K562 (cell line): ENCODE results near the gene POTEF. TPM values are rescaled to one million over a fixed set of nuclear protein-coding genes. Genes with fewer than 3 reads are reported as not detected.

Source experiments
- ATAC-seq: fragments of 200-7000 bp; cut with Tn5 transposase; 3 replicates; pipeline ENCODE4 v1.9.1; 2020; ENCODE audit warnings: moderate library complexity
- BruUV-seq: library from RNA; stranded (reverse); fragments of 400-500 nt; replicated peaks from 2 replicates; lab custom pipeline; 2021; lab: Mats Ljungman, UMichigan
- CTCF ChIA-PET: fragments of 300-600 bp; formaldehyde crosslinking; extraction: SDS; loops from one replicate; lab custom pipeline; 2021; ENCODE audit warnings: low intra/inter-chr PET ratio; lab: Yijun Ruan, JAX
- POLR2A ChIA-PET: fragments of 300-600, 350-650 bp; sonication (Branson Sonifier 250); formaldehyde crosslinking; extraction: SDS; loops from one replicate; lab custom pipeline; 2021; ENCODE audit warnings: antibody characterized with exemption, inconsistent platforms; lab: Yijun Ruan, JAX
- DNase-seq, 4 experiments: peaks; one replicate each; pipeline versions ENCODE4 v3.0.0 to v3.0.0-alpha.2; 2011 to 2018; ENCODE audit warnings: low spot score in 3 of 4, mixed read lengths in 3 of 4; ENCODE audit errors: extremely low read depth in 1 of 4
- FAIRE-seq: peaks from 2 replicates; lab custom pipeline; 2011; peaks lifted over from hg19 to GRCh38; lab: Jason Lieb, UNC
- H2AFZ ChIP-seq: 2 replicates; pipeline ENCODE4 v1.6.0; 2011; ENCODE audit warnings: low read depth, low read length, control low read depth, inconsistent platforms
- H3K27ac ChIP-seq: fragments of 200-600 bp; 3 replicates; pipeline ENCODE4 v1.8.0; 2011; ENCODE audit warnings: low read depth, mild to moderate bottlenecking, control low read depth, inconsistent platforms, low read length, moderate library complexity, mixed read lengths; ENCODE audit errors: extremely low read depth
- H3K27me3 ChIP-seq, 2 experiments: fragments of 300-600 bp in 1 of 2; 2 replicates in 1 of 2; 3 replicates in 1 of 2; pipeline versions ENCODE4 v1.6.0 to v1.8.0; 2011; ENCODE audit warnings: inconsistent platforms in 2 of 2, low read length in 2 of 2, mild to moderate bottlenecking in 1 of 2, mixed read lengths in 1 of 2, moderate library complexity in 1 of 2; ENCODE audit not compliant: control insufficient read depth in 2 of 2, insufficient read depth in 2 of 2
- H3K36me3 ChIP-seq: fragments of 300-600 bp; 3 replicates; pipeline ENCODE4 v1.8.0; 2011; ENCODE audit warnings: mild to moderate bottlenecking, low read length, inconsistent platforms; ENCODE audit not compliant: control insufficient read depth, insufficient read depth
- H3K4me1 ChIP-seq, 2 experiments: fragments of 200-600 bp in 1 of 2; replicated peaks in 1 of 2; 2 replicates in 1 of 2; 3 replicates in 1 of 2; pipeline versions ENCODE4 v1.5.1 to v1.8.0; 2011; ENCODE audit warnings: inconsistent platforms in 2 of 2, low read length in 2 of 2, mild to moderate bottlenecking in 1 of 2, mixed read lengths in 1 of 2, moderate library complexity in 1 of 2; ENCODE audit not compliant: control insufficient read depth in 2 of 2, insufficient read depth in 2 of 2
- H3K4me2 ChIP-seq: 2 replicates; pipeline ENCODE4 v1.6.1; 2011; ENCODE audit warnings: low read length, control low read depth, inconsistent platforms, mixed read lengths; ENCODE audit not compliant: insufficient read depth
- H3K4me3 ChIP-seq: fragments of 200-600 bp; sonication (generic), shearing (Covaris generic); 2 replicates; pipeline ENCODE4 v1.5.1; 2016; ENCODE audit warnings: control low read depth, inconsistent platforms
- H3K79me2 ChIP-seq: fragments of 200-600 bp; 3 replicates; pipeline ENCODE4 v1.8.0; 2011; ENCODE audit warnings: low read length, inconsistent platforms; ENCODE audit not compliant: control insufficient read depth, insufficient read depth
- H3K9ac ChIP-seq, 2 experiments: 2 replicates each; pipeline versions ENCODE4 v1.6.0 to v1.6.1; 2011; ENCODE audit warnings: low read depth in 2 of 2, low read length in 2 of 2, control low read depth in 1 of 2, inconsistent platforms in 1 of 2, mild to moderate bottlenecking in 1 of 2, mixed read lengths in 1 of 2; ENCODE audit not compliant: insufficient read depth in 1 of 2
- H3K9me1 ChIP-seq: one replicate; pipeline ENCODE4 v1.6.0; 2011; ENCODE audit warnings: inconsistent platforms, mild to moderate bottlenecking, low read length, moderate library complexity; ENCODE audit not compliant: control insufficient read depth, insufficient read depth
- H3K9me3 ChIP-seq: replicated peaks from 2 replicates; pipeline ENCODE4 v1.5.1; 2011; ENCODE audit warnings: low read depth, low read length, inconsistent platforms; ENCODE audit not compliant: control insufficient read depth, insufficient read depth
- H4K20me1 ChIP-seq: replicated peaks from 2 replicates; pipeline ENCODE4 v1.6.1; 2011; ENCODE audit warnings: low read length, inconsistent platforms, mixed read lengths; ENCODE audit not compliant: control insufficient read depth, insufficient read depth
- CEBPB ChIP-seq: fragments of 450-650 bp; IDR thresholded peaks from 2 replicates; pipeline ENCODE4 v1.6.1; 2016; ENCODE audit warnings: missing genetic modification characterization, missing compliant biosample characterization
- CHD2 ChIP-seq: IDR thresholded peaks from 2 replicates; pipeline ENCODE4 v1.6.1; 2011; ENCODE audit warnings: low read depth, low read length
- E2F8 ChIP-seq: fragments of 450-650 bp; IDR thresholded peaks from 2 replicates; pipeline ENCODE4 v1.7.1; 2018; ENCODE audit warnings: mild to moderate bottlenecking, low read depth; ENCODE audit not compliant: partially characterized antibody
- HNRNPH1 ChIP-seq: fragments of 200-400 bp; formaldehyde crosslinking; optimal IDR thresholded peaks from 2 replicates; pipeline ENCODE3; 2017; ENCODE audit warnings: low read depth, mild to moderate bottlenecking, low read length, moderate library complexity
- MNT ChIP-seq, 2 experiments: fragments of 450-650 bp; conservative IDR thresholded peaks; 2 replicates each; pipeline ENCODE4 v1.6.1; 2017; ENCODE audit warnings: mild to moderate bottlenecking in 2 of 2, moderate library complexity in 2 of 2
- NCOA4 ChIP-seq: fragments of 450-650 bp; IDR thresholded peaks from 2 replicates; pipeline ENCODE4 v1.6.1; 2018; ENCODE audit warnings: mild to moderate bottlenecking; ENCODE audit not compliant: partially characterized antibody
- POLR2A ChIP-seq: fragments of 450-650 bp; conservative IDR thresholded peaks from 2 replicates; pipeline ENCODE4 v1.6.1; 2016
- POLR2G ChIP-seq: fragments of 200-400 bp; formaldehyde crosslinking; IDR thresholded peaks from 2 replicates; pipeline ENCODE4 v1.6.1; 2017; ENCODE audit warnings: low read depth, mild to moderate bottlenecking, antibody characterized with exemption, low read length, moderate library complexity
- RBFOX2 ChIP-seq: fragments of 200-400 bp; formaldehyde crosslinking; IDR thresholded peaks from 2 replicates; pipeline ENCODE4 v1.6.1; 2017; ENCODE audit warnings: low read depth, mild to moderate bottlenecking, low read length, moderate library complexity
- RBM22 ChIP-seq: fragments of 200-400 bp; formaldehyde crosslinking; IDR thresholded peaks from 2 replicates; pipeline ENCODE4 v1.6.1; 2018; ENCODE audit warnings: low read length, low read depth; ENCODE audit not compliant: poor library complexity, severe bottlenecking
- ZFP30 ChIP-seq: fragments of 250-450 bp; sonication (Bioruptor Pico); IDR thresholded peaks from 2 replicates; pipeline ENCODE4 v1.8.0; 2022; ENCODE audit warnings: moderate library complexity, mild to moderate bottlenecking, inconsistent platforms, borderline replicate concordance
- WGBS: fragments of 100-300 bp; shearing (Covaris generic); methylation state at CpG from one replicate; pipeline ENCODE4 v1.1.6; 2016; ENCODE audit warnings: low coverage, mixed read lengths; ENCODE audit not compliant: insufficient coverage; ENCODE audit errors: missing lambda C conversion rate; 5-methylcytosine and 5-hydroxymethylcytosine counted together
- in situ Hi-C: fragments of 300-500 bp; cut with MboI; formaldehyde crosslinking; loops from 4 replicates; pipeline ENCODE4 v1.15.0; 2018; ENCODE audit warnings: inconsistent platforms, mixed read lengths
- intact Hi-C: fragments of 100-400 bp; cut with micrococcal nuclease; formaldehyde crosslinking; loops from 2 replicates; pipeline ENCODE4 v1.14.2; 2022
- polyA plus RNA-seq, 8 experiments: library from polyadenylated mRNA; depleted of rRNA in 4 of 8; stranded (reverse) in 5 of 8; unstranded in 3 of 8; fragments of >200 nt; fragmentation: Nextera tagmentation in 2 of 8; fragmentation: Illumina TruSeq in 1 of 8; extraction: Ambion mirVana in 2 of 8; extraction: Trizol in 1 of 8; gene quantifications; 2 replicates each; pipeline versions ENCODE4 v1.2.1 to v1.2.3, GENCODE V29; 2011 to 2014; ENCODE audit warnings: inconsistent platforms in 1 of 8, missing spikeins in 1 of 8
- total RNA-seq, 7 experiments: library from RNA; depleted of rRNA in 6 of 7; stranded (reverse); fragments of >200 nt in 6 of 7; fragmentation: Illumina TruSeq in 2 of 7; extraction: Trizol in 2 of 7; gene quantifications; 2 replicates each; pipeline versions ENCODE4 v1.2.1 to v1.2.3, GENCODE V29; 2011 to 2021; ENCODE audit warnings: low replicate concordance in 1 of 7

POTEF gene
- total and polyA plus RNA-seq, 9 of the 15 experiments (the other 6 are each of a cell fraction or from before 2014, with no cell fraction given) = 0.04 to 2.2 (median 0.27) TPM; not detected in 1

DNA sequence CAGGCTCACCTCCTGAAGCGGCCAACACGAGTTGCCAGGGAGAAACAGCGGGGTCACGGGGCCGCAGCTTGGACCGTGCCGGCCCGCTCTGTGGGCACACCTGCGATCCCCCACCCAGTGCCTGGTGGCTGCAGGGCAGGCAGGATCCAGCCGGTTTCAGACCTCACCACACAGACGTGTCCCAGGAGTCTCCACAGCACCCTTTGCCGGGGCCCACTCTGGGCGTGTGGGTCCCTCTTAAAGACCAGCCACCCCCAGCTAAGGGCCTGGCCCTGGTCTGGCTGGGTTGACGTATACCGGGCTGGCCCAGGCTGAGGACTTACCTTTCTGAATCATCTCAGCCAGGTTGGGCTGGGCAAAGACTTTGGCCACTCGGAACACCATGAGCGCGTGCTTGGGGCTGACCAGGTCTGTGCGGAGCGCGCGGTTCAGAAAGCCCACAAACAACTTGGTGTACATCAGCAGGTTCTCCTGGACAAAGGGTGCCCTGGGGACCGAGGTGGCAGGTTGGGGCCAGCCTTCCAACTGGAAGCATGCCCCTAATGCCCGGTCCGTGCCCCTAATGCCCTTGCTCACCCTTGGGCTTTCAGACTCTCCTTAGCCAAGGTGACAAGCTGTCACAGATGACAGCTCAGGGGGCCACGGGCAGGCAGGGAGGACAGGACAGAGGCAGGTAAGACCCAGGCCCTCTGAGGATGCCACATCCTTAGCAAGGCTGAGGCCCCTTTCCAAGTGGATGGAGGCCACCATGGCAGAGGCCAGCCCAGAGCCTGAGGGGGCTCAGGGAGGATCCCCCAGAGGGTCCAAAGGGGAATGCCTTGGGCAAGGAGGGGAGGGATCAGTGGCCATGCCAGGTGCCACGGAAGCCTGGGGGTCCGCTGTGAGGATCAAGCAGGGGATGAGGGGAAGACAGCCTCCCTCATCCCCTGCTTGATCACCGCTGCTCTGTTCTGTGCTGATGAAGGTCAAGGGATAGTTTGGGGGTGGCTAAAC lies 26.0 kb upstream of the POTEF start:
- Histone ChIP-seq H2AFZ (no peak overlapping the region), H3K4me3 (no peak overlapping the region), H3K36me3 (peaks cover 58% of the 10 kb centered on the region; the same call in 1 of the 3 replicates), H3K4me2 (no peak overlapping the region), H4K20me1 (no peaks in the 10 kb centered on the region; the same call in 1 of the 2 replicates), H3K9me1 (no peaks in the 10 kb centered on the region), H3K27ac (no peak overlapping the region), H3K9ac (no peak overlapping the region), H3K79me2 (no peaks in the 10 kb centered on the region), H3K4me1 (peaks cover 0 to 19% of the 10 kb centered on the region in 2 experiments; a peak in 3 of 5 replicates), H3K27me3 (no peaks in the 10 kb centered on the region), H3K9me3 (no peaks in the 10 kb centered on the region)
- no TSS peak for BruUV-seq
- ChIA-PET CTCF (interaction anchor here (0.6 kb wide), 2 partner anchors 179 to 181 kb away, joined by 3 to 4 read pairs; no protein-coding TSS in a partner anchor), POLR2A (no interaction called here)
- FAIRE-seq (no peak), ATAC-seq (no peak), DNase-seq (no peak)
- TF ChIP-seq POLR2A = 0 out of 2 replicates have a peak, but pooled peaks have one; percentile 22
- TF ChIP-seq CEBPB (tag) = no peak
- TF ChIP-seq HNRNPH1 = no peak
- peak; percentile 52 for TF ChIP-seq POLR2G
- peak; percentile 20; the same call in 1 of the 2 replicates for TF ChIP-seq RBFOX2
- TF ChIP-seq MNT (conservative IDR thresholded peaks at IDR 0.05) = no peak
- no peak for TF ChIP-seq NCOA4
- no peak for TF ChIP-seq ZFP30
- peak; percentile 81 for TF ChIP-seq RBM22
- TF ChIP-seq CHD2 = no peak
- TF ChIP-seq E2F8 = no peak
- intact Hi-C loops = no loop called here
- 95% methylated on average over 23 of the region's 29 CpGs for WGBS
- in situ Hi-C loops = no loop called here
